AG04450 (cell line): Measurements from ENCODE around the gene MED12L. TPM values are rescaled to one million over a fixed set of nuclear protein-coding genes. Genes with fewer than 3 reads are reported as not detected.

Experiments
- CTCF ChIA-PET: fragments of 300-600, 350-600 bp; formaldehyde crosslinking; extraction: SDS; loops from one replicate; lab custom pipeline; 2022; ENCODE audit warnings: antibody characterized with exemption, inconsistent platforms; lab: Charles Lee
- POLR2A ChIA-PET: fragments of 350-600 bp; formaldehyde crosslinking; extraction: SDS; loops from one replicate; lab custom pipeline; 2021; ENCODE audit warnings: antibody characterized with exemption, inconsistent platforms; lab: Yijun Ruan, JAX
- DNase-seq: peaks from one replicate; pipeline ENCODE4 v3.0.0-alpha.2; 2011; ENCODE audit warnings: low read depth, low spot score
- H3K27ac ChIP-seq: one replicate; pipeline ENCODE4 v1.5.1; 2012; ENCODE audit warnings: low read depth, low read length, control low read depth
- H3K27me3 ChIP-seq: one replicate; pipeline ENCODE4 v1.6.0; 2012; ENCODE audit warnings: low read length; ENCODE audit not compliant: control insufficient read depth, insufficient read depth
- H3K4me3 ChIP-seq: 2 replicates; pipeline ENCODE4 v1.5.1; 2011; ENCODE audit warnings: mild to moderate bottlenecking, low read depth, low read length, control low read depth
- H3K9me3 ChIP-seq: 2 replicates; pipeline ENCODE4 v1.5.1; 2012; ENCODE audit warnings: low read length; ENCODE audit not compliant: control insufficient read depth, insufficient read depth
- polyA plus RNA-seq: library from polyadenylated mRNA; depleted of rRNA; stranded (reverse); fragments of >200 nt; gene quantifications from 2 replicates; pipeline ENCODE4 v1.2.3, GENCODE V29; 2011
- TF ChIP-seq, protein P1 (sequence below): IDR thresholded peaks from 2 replicates; pipeline ENCODE4 v1.5.1; 2011; ENCODE audit warnings: low read depth, low read length, control low read depth, inconsistent platforms

Gene MED12L
- polyA plus RNA-seq, 1 experiment: 0.26 TPM

DNA sequence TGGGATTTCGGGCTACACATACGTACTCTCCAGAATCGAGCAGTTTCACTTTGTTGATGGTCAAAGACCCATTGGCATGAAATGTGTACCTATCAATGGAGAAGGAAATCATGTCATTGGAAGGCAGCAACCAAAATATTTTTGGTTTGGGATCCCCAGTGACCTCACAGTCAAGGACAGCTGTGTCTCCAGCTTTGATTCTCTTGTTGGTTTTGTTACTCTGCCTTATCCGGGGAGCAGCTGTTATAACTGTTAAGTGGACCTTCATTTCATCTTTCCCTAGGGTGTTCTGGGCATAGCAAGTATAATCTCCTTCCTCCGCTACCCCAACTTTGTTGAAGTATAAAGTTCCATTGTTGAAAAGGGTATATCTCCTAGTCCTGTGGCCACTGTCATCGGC lies 352.4 kb downstream of the MED12L start:
- POLR2A ChIA-PET: no interaction called here
- Histone ChIP-seq H3K27me3 (no peaks in the 10 kb centered on the region), H3K27ac (no peak overlapping the region), H3K9me3 (no peaks in the 10 kb centered on the region), H3K4me3 (no peak overlapping the region)
- TF ChIP-seq, protein P1, sequence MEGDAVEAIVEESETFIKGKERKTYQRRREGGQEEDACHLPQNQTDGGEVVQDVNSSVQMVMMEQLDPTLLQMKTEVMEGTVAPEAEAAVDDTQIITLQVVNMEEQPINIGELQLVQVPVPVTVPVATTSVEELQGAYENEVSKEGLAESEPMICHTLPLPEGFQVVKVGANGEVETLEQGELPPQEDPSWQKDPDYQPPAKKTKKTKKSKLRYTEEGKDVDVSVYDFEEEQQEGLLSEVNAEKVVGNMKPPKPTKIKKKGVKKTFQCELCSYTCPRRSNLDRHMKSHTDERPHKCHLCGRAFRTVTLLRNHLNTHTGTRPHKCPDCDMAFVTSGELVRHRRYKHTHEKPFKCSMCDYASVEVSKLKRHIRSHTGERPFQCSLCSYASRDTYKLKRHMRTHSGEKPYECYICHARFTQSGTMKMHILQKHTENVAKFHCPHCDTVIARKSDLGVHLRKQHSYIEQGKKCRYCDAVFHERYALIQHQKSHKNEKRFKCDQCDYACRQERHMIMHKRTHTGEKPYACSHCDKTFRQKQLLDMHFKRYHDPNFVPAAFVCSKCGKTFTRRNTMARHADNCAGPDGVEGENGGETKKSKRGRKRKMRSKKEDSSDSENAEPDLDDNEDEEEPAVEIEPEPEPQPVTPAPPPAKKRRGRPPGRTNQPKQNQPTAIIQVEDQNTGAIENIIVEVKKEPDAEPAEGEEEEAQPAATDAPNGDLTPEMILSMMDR: no peak
- no peak for DNase-seq
- CTCF ChIA-PET: interaction anchor here (0.6 to 8.4 kb wide), 12 partner anchors 12 to 482 kb away, joined by 3 to 112 read pairs (median 4); no protein-coding TSS in a partner anchor

DNA sequence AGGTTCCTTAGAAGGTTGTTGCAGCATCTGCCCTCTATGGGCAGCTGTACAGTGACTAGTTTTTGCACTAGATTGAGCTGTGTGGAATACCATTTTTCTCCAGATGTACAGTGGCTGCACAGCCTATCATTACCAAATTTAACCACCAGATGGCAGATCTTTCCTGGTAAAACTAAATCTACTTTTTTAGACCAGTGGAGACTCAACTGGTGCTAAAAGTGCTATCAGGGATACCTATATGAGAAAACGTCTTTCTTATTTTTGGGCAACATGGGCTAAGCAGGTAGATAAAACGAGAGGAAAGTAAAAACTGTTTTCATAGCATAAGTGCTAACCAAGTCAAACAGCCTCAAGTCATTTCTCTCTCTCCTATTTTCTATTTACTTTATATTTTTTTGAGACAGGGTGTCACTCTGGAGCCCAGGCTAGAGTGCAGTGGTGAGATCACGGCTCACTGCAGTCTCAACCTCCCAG lies 354.2 kb downstream of the MED12L start:
- Histone ChIP-seq H3K9me3 (no peaks in the 10 kb centered on the region), H3K4me3 (no peak overlapping the region), H3K27ac (no peak overlapping the region), H3K27me3 (no peaks in the 10 kb centered on the region)
- POLR2A ChIA-PET: no interaction called here
- DNase-seq: peak; percentile 48
- TF ChIP-seq, protein P1: peak; percentile 65
- CTCF ChIA-PET: interaction anchor here (0.7 to 8.4 kb wide), 25 partner anchors 10 to 1004 kb away, joined by 3 to 112 read pairs (median 4); no protein-coding TSS in a partner anchor

DNA sequence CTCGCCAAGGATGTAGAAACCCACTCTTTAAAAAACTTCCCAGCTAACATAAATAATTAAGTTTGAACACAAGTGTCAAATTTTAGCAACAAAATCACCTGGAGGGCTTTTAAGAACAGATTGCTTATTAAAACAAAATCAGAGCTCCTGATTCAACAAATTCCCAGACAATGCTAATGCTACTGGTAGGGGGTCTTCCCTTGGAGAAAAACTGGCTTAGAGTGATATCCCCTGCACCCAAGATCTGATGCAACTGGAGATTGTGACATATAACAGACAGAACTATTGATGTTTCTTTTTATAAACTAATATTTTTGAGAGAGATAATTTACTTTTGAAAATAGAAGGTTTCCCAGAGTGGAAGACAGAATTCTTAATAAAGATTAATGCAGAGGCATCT lies 355.5 kb downstream of the MED12L start:
- H3K4me3 ChIP-seq: no peak overlapping the region
- no peaks in the 10 kb centered on the region for H3K27me3 ChIP-seq
- TF ChIP-seq, protein P1: no peak
- H3K9me3 ChIP-seq: no peaks in the 10 kb centered on the region
- POLR2A ChIA-PET: no interaction called here
- H3K27ac ChIP-seq: no peak overlapping the region
- CTCF ChIA-PET: interaction anchor here (0.7 to 8.4 kb wide), 10 partner anchors 15 to 1083 kb away, joined by 3 to 112 read pairs (median 4); no protein-coding TSS in a partner anchor
- DNase-seq: no peak

DNA sequence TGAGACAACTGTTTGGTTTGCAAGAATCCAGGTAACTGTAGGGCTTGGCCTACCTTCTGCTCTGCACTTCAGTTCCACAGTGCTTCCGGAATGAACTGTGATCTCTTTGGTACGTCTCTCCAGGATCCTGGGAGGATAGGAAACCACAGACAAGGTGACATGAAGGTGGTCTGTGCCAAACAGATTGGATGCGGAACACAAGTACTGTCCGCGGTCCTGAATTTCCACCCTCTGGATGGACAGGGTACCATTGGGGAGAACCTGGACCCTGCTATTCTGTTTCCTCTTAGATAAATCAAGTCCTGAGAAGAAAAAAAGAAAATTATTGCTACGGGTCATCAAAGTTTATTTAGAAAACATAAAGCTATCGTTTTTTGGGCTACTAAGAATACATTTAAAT lies 358.1 kb downstream of the MED12L start:
- Histone ChIP-seq H3K27ac (no peak overlapping the region), H3K27me3 (peaks cover 3% of the 10 kb centered on the region), H3K9me3 (no peaks in the 10 kb centered on the region), H3K4me3 (no peak overlapping the region)
- TF ChIP-seq, protein P1: no peak
- POLR2A ChIA-PET: no interaction called here
- CTCF ChIA-PET: interaction anchor here (0.6 kb wide), 1 partner anchor 490 kb away, joined by 3 read pairs; no protein-coding TSS in a partner anchor
- no peak for DNase-seq

DNA sequence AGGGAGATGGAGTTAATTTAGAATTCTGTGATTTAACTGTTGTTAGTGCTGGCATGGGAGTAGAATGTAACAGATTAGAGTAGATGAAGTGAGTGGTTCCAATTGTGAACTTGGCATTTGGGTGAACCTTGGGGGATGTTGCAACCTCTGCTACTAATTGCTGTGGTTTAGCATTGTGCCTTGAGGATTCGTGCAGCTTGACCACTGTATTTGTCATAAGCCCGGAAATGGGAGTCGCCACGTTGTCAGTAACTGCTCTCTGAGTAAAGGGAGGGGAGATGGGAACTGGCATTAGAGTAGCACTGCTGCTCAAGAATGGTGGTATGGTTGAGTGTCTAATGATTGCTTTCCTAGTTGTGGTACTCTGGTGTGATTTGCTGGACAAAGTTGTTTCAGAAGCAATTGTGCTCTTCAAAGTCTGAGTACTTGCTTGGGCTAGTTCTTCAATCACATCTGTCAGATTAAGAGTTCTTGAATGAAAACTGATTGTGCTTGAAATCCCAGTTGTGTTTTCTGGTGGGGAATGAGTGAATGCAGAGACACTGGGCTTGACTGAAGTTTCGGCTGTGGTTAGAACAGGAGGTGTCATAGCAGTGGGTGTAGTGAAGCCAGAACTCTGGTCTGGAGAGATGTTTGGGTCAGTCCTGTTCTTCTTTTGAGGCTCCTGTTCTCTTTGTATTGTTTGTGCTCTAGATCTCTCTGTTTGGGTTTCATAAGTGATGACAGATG lies 360.0 kb downstream of the MED12L start:
- Histone ChIP-seq H3K4me3 (no peak overlapping the region), H3K27me3 (peaks cover 3% of the 10 kb centered on the region), H3K27ac (no peak overlapping the region), H3K9me3 (no peaks in the 10 kb centered on the region)
- DNase-seq: no peak
- TF ChIP-seq, protein P1: no peak
- ChIA-PET POLR2A (no interaction called here), CTCF (no interaction called here)
